ENCODE results near the gene MT1HL1.

GRCh38 chr1:236979149-236979900 is 24.9 kb downstream of the MT1HL1 start:
- TF ChIP-seq CTCF (IDR thresholded peaks at IDR 0.05; ENCODE audit: insufficient read depth, low read length) (no peak), REST (IDR thresholded peaks at IDR 0.05; ENCODE audit: insufficient replicate concordance, low read depth) (no peak), SPI1 (IDR thresholded peaks at IDR 0.05; ENCODE audit: borderline replicate concordance, low read depth) (no peak), POLR2AphosphoS5 (IDR thresholded peaks at IDR 0.05; ENCODE audit: low read depth) (no peak)
